Measurements from ENCODE around the gene TMEM63A. TPM values are rescaled to one million over a fixed set of nuclear protein-coding genes. Genes with fewer than 3 reads are reported as not detected.

The TMEM63A gene
- total and polyA plus RNA-seq, 2 of the 13 experiments (the other 11 are each of a cell fraction or from before 2014, with no cell fraction given): 23.9 to 53.3 TPM

DNA sequence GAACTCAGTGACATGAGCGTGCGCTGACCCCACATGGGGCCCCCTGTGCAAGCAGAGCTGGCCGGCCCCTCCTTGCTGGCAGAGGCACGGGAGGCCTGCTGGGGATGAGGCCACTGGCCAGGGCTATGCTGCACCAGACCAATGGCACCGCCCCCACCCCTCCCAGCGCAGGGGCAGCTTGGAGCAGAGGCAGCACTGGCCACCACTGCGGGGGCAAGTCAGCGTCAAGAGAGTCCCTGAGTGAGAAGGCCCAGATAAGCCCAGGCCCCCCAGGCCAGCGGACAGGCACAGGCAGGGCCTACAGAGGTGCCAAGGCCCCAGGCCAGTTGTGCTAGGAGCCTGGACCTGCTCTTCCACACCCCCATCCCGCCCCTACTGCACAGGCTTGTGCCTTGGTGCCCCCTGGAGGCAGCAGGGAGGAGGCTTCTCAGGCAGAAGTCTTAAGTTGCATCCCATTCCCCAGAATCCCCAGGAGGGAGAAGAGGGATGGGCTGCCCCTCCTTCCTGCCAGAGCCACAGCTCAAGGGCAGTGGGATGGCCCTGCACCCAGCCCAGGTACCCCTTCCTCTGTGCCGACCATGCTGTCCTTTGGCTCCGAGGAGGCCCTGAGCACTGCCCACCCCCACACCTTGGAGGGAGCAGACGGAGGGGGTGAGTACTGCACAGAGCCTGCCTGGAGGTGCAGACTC, 36.5 kb downstream of the TMEM63A start (continued):
- TF ChIP-seq TARDBP (CRISPR knock-in tag; IDR thresholded peaks at IDR 0.05) (no peak), RAD21 (CRISPR knock-in tag; IDR thresholded peaks at IDR 0.05) (peak; percentile 91), ZNF619 (CRISPR knock-in tag; IDR thresholded peaks at IDR 0.05) (peak; percentile 41; the same call in 1 of the 2 replicates), ATF6 (CRISPR knock-in tag; conservative IDR thresholded peaks at IDR 0.05) (no peak), EZH2 (conservative IDR thresholded peaks at IDR 0.05; ENCODE audit: low read depth, low read length) (no peak), ZNF503 (CRISPR knock-in tag; IDR thresholded peaks at IDR 0.05) (no peak), NCOA1 (CRISPR knock-in tag; IDR thresholded peaks at IDR 0.05) (no peak), ZNF205 (CRISPR knock-in tag; IDR thresholded peaks at IDR 0.05) (0 out of 2 replicates have a peak, but pooled peaks have one; percentile 32), TRIM22 (IDR thresholded peaks at IDR 0.05) (no peak), FOXJ3 (CRISPR knock-in tag; IDR thresholded peaks at IDR 0.05; ENCODE audit: borderline replicate concordance) (no peak)
- TF ChIP-seq, protein P1, sequence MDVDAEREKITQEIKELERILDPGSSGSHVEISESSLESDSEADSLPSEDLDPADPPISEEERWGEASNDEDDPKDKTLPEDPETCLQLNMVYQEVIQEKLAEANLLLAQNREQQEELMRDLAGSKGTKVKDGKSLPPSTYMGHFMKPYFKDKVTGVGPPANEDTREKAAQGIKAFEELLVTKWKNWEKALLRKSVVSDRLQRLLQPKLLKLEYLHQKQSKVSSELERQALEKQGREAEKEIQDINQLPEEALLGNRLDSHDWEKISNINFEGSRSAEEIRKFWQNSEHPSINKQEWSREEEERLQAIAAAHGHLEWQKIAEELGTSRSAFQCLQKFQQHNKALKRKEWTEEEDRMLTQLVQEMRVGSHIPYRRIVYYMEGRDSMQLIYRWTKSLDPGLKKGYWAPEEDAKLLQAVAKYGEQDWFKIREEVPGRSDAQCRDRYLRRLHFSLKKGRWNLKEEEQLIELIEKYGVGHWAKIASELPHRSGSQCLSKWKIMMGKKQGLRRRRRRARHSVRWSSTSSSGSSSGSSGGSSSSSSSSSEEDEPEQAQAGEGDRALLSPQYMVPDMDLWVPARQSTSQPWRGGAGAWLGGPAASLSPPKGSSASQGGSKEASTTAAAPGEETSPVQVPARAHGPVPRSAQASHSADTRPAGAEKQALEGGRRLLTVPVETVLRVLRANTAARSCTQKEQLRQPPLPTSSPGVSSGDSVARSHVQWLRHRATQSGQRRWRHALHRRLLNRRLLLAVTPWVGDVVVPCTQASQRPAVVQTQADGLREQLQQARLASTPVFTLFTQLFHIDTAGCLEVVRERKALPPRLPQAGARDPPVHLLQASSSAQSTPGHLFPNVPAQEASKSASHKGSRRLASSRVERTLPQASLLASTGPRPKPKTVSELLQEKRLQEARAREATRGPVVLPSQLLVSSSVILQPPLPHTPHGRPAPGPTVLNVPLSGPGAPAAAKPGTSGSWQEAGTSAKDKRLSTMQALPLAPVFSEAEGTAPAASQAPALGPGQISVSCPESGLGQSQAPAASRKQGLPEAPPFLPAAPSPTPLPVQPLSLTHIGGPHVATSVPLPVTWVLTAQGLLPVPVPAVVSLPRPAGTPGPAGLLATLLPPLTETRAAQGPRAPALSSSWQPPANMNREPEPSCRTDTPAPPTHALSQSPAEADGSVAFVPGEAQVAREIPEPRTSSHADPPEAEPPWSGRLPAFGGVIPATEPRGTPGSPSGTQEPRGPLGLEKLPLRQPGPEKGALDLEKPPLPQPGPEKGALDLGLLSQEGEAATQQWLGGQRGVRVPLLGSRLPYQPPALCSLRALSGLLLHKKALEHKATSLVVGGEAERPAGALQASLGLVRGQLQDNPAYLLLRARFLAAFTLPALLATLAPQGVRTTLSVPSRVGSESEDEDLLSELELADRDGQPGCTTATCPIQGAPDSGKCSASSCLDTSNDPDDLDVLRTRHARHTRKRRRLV (CRISPR knock-in tag; IDR thresholded peaks at IDR 0.05): no peak
- TF ChIP-seq, protein P2, sequence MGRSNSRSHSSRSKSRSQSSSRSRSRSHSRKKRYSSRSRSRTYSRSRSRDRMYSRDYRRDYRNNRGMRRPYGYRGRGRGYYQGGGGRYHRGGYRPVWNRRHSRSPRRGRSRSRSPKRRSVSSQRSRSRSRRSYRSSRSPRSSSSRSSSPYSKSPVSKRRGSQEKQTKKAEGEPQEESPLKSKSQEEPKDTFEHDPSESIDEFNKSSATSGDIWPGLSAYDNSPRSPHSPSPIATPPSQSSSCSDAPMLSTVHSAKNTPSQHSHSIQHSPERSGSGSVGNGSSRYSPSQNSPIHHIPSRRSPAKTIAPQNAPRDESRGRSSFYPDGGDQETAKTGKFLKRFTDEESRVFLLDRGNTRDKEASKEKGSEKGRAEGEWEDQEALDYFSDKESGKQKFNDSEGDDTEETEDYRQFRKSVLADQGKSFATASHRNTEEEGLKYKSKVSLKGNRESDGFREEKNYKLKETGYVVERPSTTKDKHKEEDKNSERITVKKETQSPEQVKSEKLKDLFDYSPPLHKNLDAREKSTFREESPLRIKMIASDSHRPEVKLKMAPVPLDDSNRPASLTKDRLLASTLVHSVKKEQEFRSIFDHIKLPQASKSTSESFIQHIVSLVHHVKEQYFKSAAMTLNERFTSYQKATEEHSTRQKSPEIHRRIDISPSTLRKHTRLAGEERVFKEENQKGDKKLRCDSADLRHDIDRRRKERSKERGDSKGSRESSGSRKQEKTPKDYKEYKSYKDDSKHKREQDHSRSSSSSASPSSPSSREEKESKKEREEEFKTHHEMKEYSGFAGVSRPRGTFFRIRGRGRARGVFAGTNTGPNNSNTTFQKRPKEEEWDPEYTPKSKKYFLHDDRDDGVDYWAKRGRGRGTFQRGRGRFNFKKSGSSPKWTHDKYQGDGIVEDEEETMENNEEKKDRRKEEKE (IDR thresholded peaks at IDR 0.05): no peak
- TF ChIP-seq, protein P3, sequence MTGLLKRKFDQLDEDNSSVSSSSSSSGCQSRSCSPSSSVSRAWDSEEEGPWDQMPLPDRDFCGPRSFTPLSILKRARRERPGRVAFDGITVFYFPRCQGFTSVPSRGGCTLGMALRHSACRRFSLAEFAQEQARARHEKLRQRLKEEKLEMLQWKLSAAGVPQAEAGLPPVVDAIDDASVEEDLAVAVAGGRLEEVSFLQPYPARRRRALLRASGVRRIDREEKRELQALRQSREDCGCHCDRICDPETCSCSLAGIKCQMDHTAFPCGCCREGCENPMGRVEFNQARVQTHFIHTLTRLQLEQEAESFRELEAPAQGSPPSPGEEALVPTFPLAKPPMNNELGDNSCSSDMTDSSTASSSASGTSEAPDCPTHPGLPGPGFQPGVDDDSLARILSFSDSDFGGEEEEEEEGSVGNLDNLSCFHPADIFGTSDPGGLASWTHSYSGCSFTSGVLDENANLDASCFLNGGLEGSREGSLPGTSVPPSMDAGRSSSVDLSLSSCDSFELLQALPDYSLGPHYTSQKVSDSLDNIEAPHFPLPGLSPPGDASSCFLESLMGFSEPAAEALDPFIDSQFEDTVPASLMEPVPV (CRISPR knock-in tag; IDR thresholded peaks at IDR 0.05): no peak

Data from HepG2 (cell line).